ENCODE data around the gene CEP112. TPM values are rescaled to one million over a fixed set of nuclear protein-coding genes. Genes with fewer than 3 reads are reported as not detected.
"Not testable (repeated sequence)": the region's sequence is repeated elsewhere in the genome, so short reads cannot be mapped to it uniquely, and the experiment has no call there.

Gene CEP112
- total RNA-seq, 1 experiment from 2014 or later = 2.0 TPM

GRCh38 chr17:65749479-65749878 is 442.5 kb downstream of the CEP112 start:
- Histone ChIP-seq H3K4me3 (ENCODE audit: insufficient read depth, low read depth, low read length) (no peak overlapping the region), H3K27me3 (ENCODE audit: control insufficient read depth, insufficient read depth, low read length) (no peaks in the 10 kb centered on the region), H3K36me3 (replicated peaks; ENCODE audit: control insufficient read depth, insufficient read depth, low read length) (no peaks in the 10 kb centered on the region)
- no peak for DNase-seq

- Histone ChIP-seq H3K4me3 (ENCODE audit: insufficient read depth, low read depth, low read length) (no peak overlapping the region), H3K27me3 (ENCODE audit: control insufficient read depth, insufficient read depth, low read length) (no peaks in the 10 kb centered on the region), H3K36me3 (replicated peaks; ENCODE audit: control insufficient read depth, insufficient read depth, low read length) (no peaks in the 10 kb centered on the region)
- DNase-seq = no peak
These were observed 446.7 kb downstream of the CEP112 start for GRCh38 chr17:65745241-65745640.

- no peak for DNase-seq
These were observed 448.7 kb downstream of the CEP112 start for GRCh38 chr17:65743308-65743655.

GRCh38 chr17:65742403-65743307 is 449.3 kb downstream of the CEP112 start:
- H3K4me3 ChIP-seq (ENCODE audit: insufficient read depth, low read depth, low read length) = no peak overlapping the region
- H3K27me3 ChIP-seq (ENCODE audit: control insufficient read depth, insufficient read depth, low read length) = no peaks in the 10 kb centered on the region
- H3K36me3 ChIP-seq (replicated peaks; ENCODE audit: control insufficient read depth, insufficient read depth, low read length) = no peaks in the 10 kb centered on the region
- no peak for DNase-seq

More at GRCh38 chr17:65743308-65743655, 448.7 kb downstream of the CEP112 start:
- Histone ChIP-seq H3K36me3 (replicated peaks; ENCODE audit: control insufficient read depth, insufficient read depth, low read length) (no peaks in the 10 kb centered on the region), H3K4me3 (ENCODE audit: insufficient read depth, low read depth, low read length) (no peak overlapping the region), H3K27me3 (ENCODE audit: control insufficient read depth, insufficient read depth, low read length) (no peaks in the 10 kb centered on the region)

GRCh38 chr17:65741710-65742109 is 450.2 kb downstream of the CEP112 start:
- DNase-seq = no peak
- no peaks in the 10 kb centered on the region for H3K27me3 ChIP-seq (ENCODE audit: control insufficient read depth, insufficient read depth, low read length)
- H3K4me3 ChIP-seq (ENCODE audit: insufficient read depth, low read depth, low read length) = no peak overlapping the region
- no peaks in the 10 kb centered on the region for H3K36me3 ChIP-seq (replicated peaks; ENCODE audit: control insufficient read depth, insufficient read depth, low read length)

- H3K4me3 ChIP-seq (ENCODE audit: insufficient read depth, low read depth, low read length) = no peak overlapping the region
- H3K36me3 ChIP-seq (replicated peaks; ENCODE audit: control insufficient read depth, insufficient read depth, low read length) = no peaks in the 10 kb centered on the region
- no peak for DNase-seq
- H3K27me3 ChIP-seq (ENCODE audit: control insufficient read depth, insufficient read depth, low read length) = no peaks in the 10 kb centered on the region
These were observed 452.9 kb downstream of the CEP112 start for GRCh38 chr17:65739034-65739433.

- no peak overlapping the region for H3K4me3 ChIP-seq (ENCODE audit: insufficient read depth, low read depth, low read length)
- no peaks in the 10 kb centered on the region for H3K36me3 ChIP-seq (replicated peaks; ENCODE audit: control insufficient read depth, insufficient read depth, low read length)
- DNase-seq = no peak
- H3K27me3 ChIP-seq (ENCODE audit: control insufficient read depth, insufficient read depth, low read length) = no peaks in the 10 kb centered on the region
These were observed 454.5 kb downstream of the CEP112 start for GRCh38 chr17:65737451-65737850.

GRCh38 chr17:65733314-65733713 is 458.6 kb downstream of the CEP112 start:
- Histone ChIP-seq H3K4me3 (ENCODE audit: insufficient read depth, low read depth, low read length) (no peak overlapping the region), H3K36me3 (replicated peaks; ENCODE audit: control insufficient read depth, insufficient read depth, low read length) (no peaks in the 10 kb centered on the region), H3K27me3 (ENCODE audit: control insufficient read depth, insufficient read depth, low read length) (no peaks in the 10 kb centered on the region)
- DNase-seq = no peak

GRCh38 chr17:65732667-65733066 is 459.3 kb downstream of the CEP112 start:
- not testable (repeated sequence) for H3K36me3 ChIP-seq (replicated peaks; ENCODE audit: control insufficient read depth, insufficient read depth, low read length); H3K27me3 ChIP-seq (ENCODE audit: control insufficient read depth, insufficient read depth, low read length); DNase-seq; H3K4me3 ChIP-seq (ENCODE audit: insufficient read depth, low read depth, low read length)

- DNase-seq = no peak
- Histone ChIP-seq H3K4me3 (ENCODE audit: insufficient read depth, low read depth, low read length) (no peak overlapping the region), H3K27me3 (ENCODE audit: control insufficient read depth, insufficient read depth, low read length) (no peaks in the 10 kb centered on the region), H3K36me3 (replicated peaks; ENCODE audit: control insufficient read depth, insufficient read depth, low read length) (no peaks in the 10 kb centered on the region)
These were observed 461.2 kb downstream of the CEP112 start for GRCh38 chr17:65730711-65731169.

GRCh38 chr17:65729207-65729606 is 462.7 kb downstream of the CEP112 start:
- H3K4me3 ChIP-seq (ENCODE audit: insufficient read depth, low read depth, low read length) = no peak overlapping the region
- DNase-seq = no peak
- no peaks in the 10 kb centered on the region for H3K27me3 ChIP-seq (ENCODE audit: control insufficient read depth, insufficient read depth, low read length)
- H3K36me3 ChIP-seq (replicated peaks; ENCODE audit: control insufficient read depth, insufficient read depth, low read length) = no peaks in the 10 kb centered on the region

GRCh38 chr17:65727832-65728231 is 464.1 kb downstream of the CEP112 start:
- Histone ChIP-seq H3K27me3 (ENCODE audit: control insufficient read depth, insufficient read depth, low read length) (no peaks in the 10 kb centered on the region), H3K4me3 (ENCODE audit: insufficient read depth, low read depth, low read length) (no peak overlapping the region), H3K36me3 (replicated peaks; ENCODE audit: control insufficient read depth, insufficient read depth, low read length) (no peaks in the 10 kb centered on the region)
- DNase-seq = no peak

- DNase-seq = no peak
- Histone ChIP-seq H3K27me3 (ENCODE audit: control insufficient read depth, insufficient read depth, low read length) (no peaks in the 10 kb centered on the region), H3K36me3 (replicated peaks; ENCODE audit: control insufficient read depth, insufficient read depth, low read length) (no peaks in the 10 kb centered on the region), H3K4me3 (ENCODE audit: insufficient read depth, low read depth, low read length) (no peak overlapping the region)
These were observed 464.7 kb downstream of the CEP112 start for GRCh38 chr17:65727246-65727645.

GRCh38 chr17:65723431-65724151 is 468.3 kb downstream of the CEP112 start:
- H3K27me3 ChIP-seq (ENCODE audit: control insufficient read depth, insufficient read depth, low read length) = no peaks in the 10 kb centered on the region
- no peak overlapping the region for H3K4me3 ChIP-seq (ENCODE audit: insufficient read depth, low read depth, low read length)
- no peak for DNase-seq
- H3K36me3 ChIP-seq (replicated peaks; ENCODE audit: control insufficient read depth, insufficient read depth, low read length) = no peaks in the 10 kb centered on the region

- H3K36me3 ChIP-seq (replicated peaks; ENCODE audit: control insufficient read depth, insufficient read depth, low read length) = no peaks in the 10 kb centered on the region
- H3K4me3 ChIP-seq (ENCODE audit: insufficient read depth, low read depth, low read length) = no peak overlapping the region
- H3K27me3 ChIP-seq (ENCODE audit: control insufficient read depth, insufficient read depth, low read length) = no peaks in the 10 kb centered on the region
- DNase-seq = no peak
These were observed 473.3 kb downstream of the CEP112 start for GRCh38 chr17:65718601-65719000.

All from H7 (cell line).